ENCODE data around the gene CDH23. TPM values are rescaled to one million over a fixed set of nuclear protein-coding genes. Genes with fewer than 3 reads are reported as not detected.

CDH23 gene
- total RNA-seq, 1 experiment from 2014 or later, result 2.9 TPM

- Mint-ChIP-seq H3K27me3 (ENCODE audit: low read depth) (no peaks in the 10 kb centered on the region; the same call in none of the 2 replicates), H3K36me3 (no peaks in the 10 kb centered on the region), H3K4me3 (no peak overlapping the region), H3K27ac (no peak overlapping the region), H3K4me1 (peaks cover 27% of the 10 kb centered on the region), H3K9me3 (no peaks in the 10 kb centered on the region)
- CTCF ChIA-PET, result interaction anchor here (1.5 to 5.4 kb wide), 4 partner anchors 17 to 93 kb away, joined by 3 to 53 read pairs (median 44); no protein-coding TSS in a partner anchor
- ATAC-seq, result no peak
- DNase-seq (ENCODE audit: low spot score), result no peak
- TF ChIP-seq CBFB (CRISPR knock-in tag; IDR thresholded peaks at IDR 0.05; ENCODE audit: low read depth) (no peak), CTCF (IDR thresholded peaks at IDR 0.05) (no peak), CREM (CRISPR knock-in tag; IDR thresholded peaks at IDR 0.05) (no peak)
- POLR2A ChIA-PET, result no interaction called here
Observed at GRCh38 chr10:71567006-71567405, 170.3 kb downstream of the CDH23 start.

GRCh38 chr10:71568896-71569492 lies 172.3 kb downstream of the CDH23 start:
- Mint-ChIP-seq H3K27me3 (ENCODE audit: low read depth) (no peaks in the 10 kb centered on the region; the same call in 1 of the 2 replicates), H3K9me3 (no peaks in the 10 kb centered on the region), H3K4me3 (no peak overlapping the region), H3K4me1 (peaks cover 14% of the 10 kb centered on the region), H3K36me3 (no peaks in the 10 kb centered on the region), H3K27ac (no peak overlapping the region)
- ChIA-PET POLR2A (no interaction called here), CTCF (interaction anchor here (0.7 to 5.4 kb wide), 39 partner anchors 13 to 253 kb away, joined by 3 to 53 read pairs (median 7); partner anchors contain the start of genes CDH23 and SLC29A3)
- TF ChIP-seq STAT6 (CRISPR knock-in tag; conservative IDR thresholded peaks at IDR 0.05; ENCODE audit: low read depth), result no peak
- TF ChIP-seq SMAD4 (CRISPR knock-in tag; IDR thresholded peaks at IDR 0.05), result no peak
- TF ChIP-seq ZNF423 (CRISPR knock-in tag; IDR thresholded peaks at IDR 0.05), result no peak
- no peak for TF ChIP-seq ZNF219 (CRISPR knock-in tag; IDR thresholded peaks at IDR 0.05; ENCODE audit: borderline replicate concordance)
- DNase-seq (ENCODE audit: low spot score), result no peak
- ATAC-seq, result peak; percentile 13; the same call in 1 of the 2 replicates

GRCh38 chr10:71569775-71570588 lies 173.3 kb downstream of the CDH23 start:
- POLR2A ChIA-PET, result interaction anchor here (0.6 kb wide), 1 partner anchor 39 kb away, joined by 5 read pairs; no protein-coding TSS in a partner anchor
- DNase-seq (ENCODE audit: low spot score), result peak; percentile 92
- CTCF ChIA-PET, result interaction anchor here (0.5 to 5.4 kb wide), 60 partner anchors 8 to 506 kb away, joined by 3 to 53 read pairs (median 5); partner anchors contain the start of genes CDH23 and SLC29A3
- no peaks in the 10 kb centered on the region for H3K9me3 Mint-ChIP-seq
- no peaks in the 10 kb centered on the region for H3K36me3 Mint-ChIP-seq
- H3K27ac Mint-ChIP-seq, result no peak overlapping the region
- peak; percentile 62 for ATAC-seq
- no peaks in the 10 kb centered on the region; the same call in 1 of the 2 replicates for H3K27me3 Mint-ChIP-seq (ENCODE audit: low read depth)
- H3K4me3 Mint-ChIP-seq, result no peak overlapping the region
- peaks cover 7% of the 10 kb centered on the region for H3K4me1 Mint-ChIP-seq
- TF ChIP-seq USF1 (CRISPR knock-in tag; IDR thresholded peaks at IDR 0.05) (no peak), ATF2 (CRISPR knock-in tag; IDR thresholded peaks at IDR 0.05; ENCODE audit: borderline replicate concordance, low read depth) (no peak), E2F4 (CRISPR knock-in tag; IDR thresholded peaks at IDR 0.05; ENCODE audit: borderline replicate concordance, low read depth) (no peak), GABPB1 (CRISPR knock-in tag; IDR thresholded peaks at IDR 0.05) (no peak), ZNF121 (CRISPR knock-in tag; IDR thresholded peaks at IDR 0.05) (peak; percentile 86), ZNF532 (CRISPR knock-in tag; IDR thresholded peaks at IDR 0.05; ENCODE audit: borderline replicate concordance) (no peak), CTCF (IDR thresholded peaks at IDR 0.05) (peak; percentile 91)

Data from WTC11 (cell line).